IPS DF 4.7 (cell line): ENCODE data around the gene EPS8L2.
"Not testable (repeated sequence)": the region's sequence is repeated elsewhere in the genome, so short reads cannot be mapped to it uniquely, and the experiment has no call there.

ENCODE experiments used
- DNase-seq: peaks from one replicate; pipeline ENCODE4 v3.0.0-alpha.2; 2013; ENCODE audit warnings: low spot score; ENCODE audit errors: extremely low read depth

The EPS8L2 gene

DNA sequence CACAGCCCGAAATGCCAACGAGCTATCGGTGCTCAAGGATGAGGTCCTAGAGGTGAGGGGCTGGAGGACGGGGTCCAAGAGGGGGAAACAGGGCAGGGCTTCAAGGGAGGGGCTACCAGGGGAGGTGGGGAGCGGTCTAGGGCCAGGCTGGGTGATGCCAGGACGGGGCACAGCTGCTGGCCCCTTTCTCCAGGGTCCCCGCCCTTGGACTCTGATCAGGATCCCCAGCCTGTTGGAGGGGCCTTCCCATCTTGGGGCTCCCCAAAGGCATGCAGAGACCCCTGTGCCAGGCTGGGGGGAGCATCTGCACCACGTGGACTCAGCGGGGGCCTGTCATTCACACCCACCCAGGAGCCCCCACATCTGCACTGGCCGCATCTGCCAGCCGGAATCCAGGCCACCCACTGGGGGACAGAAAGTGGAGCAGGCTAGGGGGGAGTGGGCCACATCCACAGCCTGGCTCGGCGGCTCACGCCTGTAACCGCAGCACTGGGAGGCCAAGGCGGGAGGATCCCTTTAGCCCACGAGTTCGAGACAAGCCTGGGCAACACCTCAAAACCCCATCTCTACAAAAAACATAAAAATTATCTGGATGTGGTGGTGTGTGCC lies 18.9 kb downstream of the EPS8L2 start:
- no peak for DNase-seq

DNA sequence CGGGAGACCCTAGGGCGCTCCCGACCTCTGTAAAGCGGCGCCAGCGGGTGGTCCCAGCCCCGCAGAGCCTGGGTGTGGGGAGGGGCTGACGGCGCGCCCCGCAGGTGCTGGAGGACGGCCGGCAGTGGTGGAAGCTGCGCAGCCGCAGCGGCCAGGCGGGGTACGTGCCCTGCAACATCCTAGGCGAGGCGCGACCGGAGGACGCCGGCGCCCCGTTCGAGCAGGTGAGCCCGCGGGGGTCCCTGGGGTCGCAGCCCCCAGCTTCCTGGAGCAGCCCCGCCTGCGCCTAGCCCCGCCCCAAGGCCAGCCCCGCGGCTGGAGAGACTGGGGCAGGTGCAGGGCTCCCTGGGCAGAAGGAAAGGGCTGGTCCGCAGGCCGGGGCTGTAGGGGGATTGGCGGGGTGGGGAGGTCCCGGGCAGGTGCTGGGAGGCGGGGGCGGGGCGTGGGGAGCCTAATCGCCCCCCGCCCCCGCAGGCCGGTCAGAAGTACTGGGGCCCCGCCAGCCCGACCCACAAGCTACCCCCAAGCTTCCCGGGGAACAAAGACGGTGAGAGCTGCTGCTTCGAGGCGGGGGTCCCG lies 19.7 kb downstream of the EPS8L2 start:
- no peak for DNase-seq

- DNase-seq: no peak
Measured at GRCh38 chr11:726278-727220, 20.5 kb downstream of the EPS8L2 start.

GRCh38 chr11:727281-727701 lies 21.3 kb downstream of the EPS8L2 start:
- no peak for DNase-seq

DNA sequence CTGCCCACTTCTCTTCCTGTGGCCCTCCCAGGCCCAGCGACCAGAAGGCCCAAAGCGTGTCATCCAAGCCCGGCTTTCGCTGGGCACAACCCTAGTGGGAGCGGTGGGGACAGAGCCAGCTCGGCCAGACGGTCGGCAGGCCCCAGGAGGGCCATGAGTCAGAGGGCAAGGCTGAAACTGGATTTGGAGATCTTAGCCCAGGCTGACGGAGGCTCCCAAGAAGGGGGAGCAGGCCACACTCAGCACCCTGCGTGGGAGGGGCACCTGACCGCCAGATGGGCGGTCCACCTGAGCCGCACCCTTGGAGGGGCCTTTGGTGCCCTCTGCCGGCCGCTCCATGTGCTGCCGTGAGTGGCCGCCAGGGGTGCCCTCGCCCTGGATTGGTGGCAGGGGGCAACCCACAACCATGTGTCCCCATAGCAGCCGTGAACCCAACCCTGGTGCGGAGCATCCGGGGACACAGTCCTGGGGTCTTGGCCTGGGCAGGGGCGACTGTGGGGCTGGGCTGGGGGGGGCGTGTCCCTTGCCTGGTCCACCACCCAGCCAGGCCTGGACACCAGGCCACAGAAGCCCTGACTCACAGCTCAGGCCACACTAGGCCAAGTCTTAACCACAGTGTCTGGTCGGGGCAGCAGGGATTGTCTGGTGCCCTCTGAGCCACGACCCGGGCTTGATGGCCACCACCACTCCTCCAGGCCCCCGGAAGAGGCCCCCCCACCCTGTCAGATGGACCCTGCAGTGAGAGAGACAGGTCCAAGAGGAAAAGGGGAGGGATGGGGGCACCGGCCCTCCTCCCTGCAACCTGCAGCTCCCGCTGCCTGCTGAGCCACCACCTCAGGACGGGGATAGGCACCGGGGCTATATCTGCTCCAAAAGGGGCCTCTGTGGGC lies 22.1 kb downstream of the EPS8L2 start:
- DNase-seq: no peak

- no peak for DNase-seq
Measured at GRCh38 chr11:728901-729491, 23.0 kb downstream of the EPS8L2 start.

GRCh38 chr11:729492-730074 lies 23.6 kb downstream of the EPS8L2 start:
- DNase-seq: no peak

DNA sequence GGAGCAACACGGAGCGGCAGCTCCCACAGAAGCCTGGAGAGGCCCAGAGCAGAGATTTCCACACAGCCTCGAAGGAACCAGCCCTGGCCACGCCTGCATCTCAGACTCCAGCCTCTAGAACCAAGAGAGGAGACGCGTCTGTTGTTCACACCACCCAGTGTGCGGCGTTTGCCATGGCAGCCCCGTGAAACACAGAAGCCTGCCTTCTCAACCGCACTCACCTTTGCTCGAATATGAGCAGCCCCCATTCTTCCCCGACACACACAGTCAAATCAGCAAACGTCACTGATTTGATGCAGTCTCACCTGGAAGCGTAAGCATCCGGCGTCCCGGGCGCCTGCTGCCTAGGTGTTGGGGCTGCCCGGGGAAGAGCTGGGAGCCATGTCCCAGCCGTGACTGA lies 27.0 kb downstream of the EPS8L2 start:
- DNase-seq: no peak

- not testable (repeated sequence) for DNase-seq
Measured at GRCh38 chr11:734541-734940, 28.5 kb downstream of the EPS8L2 start.

- DNase-seq: no peak
Measured at GRCh38 chr11:737366-737765, 31.3 kb downstream of the EPS8L2 start.

DNA sequence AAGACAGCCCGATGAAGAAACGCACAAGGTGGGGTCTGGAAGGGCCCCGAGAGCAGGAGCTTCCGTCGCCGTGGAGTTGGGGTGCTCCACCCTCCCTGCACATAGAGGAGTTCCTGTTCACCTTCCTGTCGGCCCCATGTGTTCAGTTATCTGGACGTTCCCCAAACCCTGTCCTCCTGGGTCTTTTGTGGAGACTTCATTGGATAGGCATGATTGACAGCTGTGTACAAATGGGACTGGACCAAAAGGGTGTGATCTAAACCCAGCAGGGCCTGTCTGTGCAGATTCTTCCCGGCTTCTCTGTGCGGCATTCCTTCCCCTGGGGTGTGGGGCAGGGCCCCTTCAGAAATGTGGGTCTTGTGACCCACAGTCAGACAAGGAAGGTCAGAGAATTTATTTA lies 31.9 kb downstream of the EPS8L2 start:
- not testable (repeated sequence) for DNase-seq

GRCh38 chr11:742156-742546 lies 36.1 kb downstream of the EPS8L2 start:
- no peak for DNase-seq

DNA sequence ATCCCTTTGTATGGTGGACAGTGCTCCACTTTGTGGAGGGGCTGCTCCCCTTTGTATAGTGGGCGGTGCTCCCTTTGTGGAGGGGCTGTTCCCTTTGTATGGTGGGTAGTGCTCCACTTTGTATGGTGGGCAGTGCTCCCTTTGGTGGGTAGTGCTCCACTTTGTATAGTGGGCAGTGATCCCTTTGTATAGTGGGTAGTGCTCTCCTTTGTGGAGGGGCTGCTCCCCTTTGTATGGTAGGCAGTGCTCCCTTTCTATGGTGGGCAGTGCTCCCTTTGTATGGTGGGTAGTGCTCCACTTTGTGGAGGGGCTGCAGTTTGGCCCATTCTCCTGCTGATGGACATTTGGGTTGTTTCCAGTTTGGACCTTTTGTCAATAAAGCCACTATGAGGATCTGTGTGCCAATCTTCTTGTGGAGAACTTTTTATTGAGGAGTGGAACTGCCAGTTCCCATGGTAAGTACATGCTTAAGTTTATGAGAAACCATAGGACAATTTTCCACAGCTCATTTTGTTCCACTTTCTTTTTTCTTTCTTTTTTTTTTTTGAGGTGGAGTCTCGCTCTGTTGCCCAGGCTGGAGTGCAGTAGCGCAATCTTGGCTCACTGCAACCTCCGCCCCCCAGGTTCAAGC lies 36.7 kb downstream of the EPS8L2 start:
- no peak for DNase-seq

DNA sequence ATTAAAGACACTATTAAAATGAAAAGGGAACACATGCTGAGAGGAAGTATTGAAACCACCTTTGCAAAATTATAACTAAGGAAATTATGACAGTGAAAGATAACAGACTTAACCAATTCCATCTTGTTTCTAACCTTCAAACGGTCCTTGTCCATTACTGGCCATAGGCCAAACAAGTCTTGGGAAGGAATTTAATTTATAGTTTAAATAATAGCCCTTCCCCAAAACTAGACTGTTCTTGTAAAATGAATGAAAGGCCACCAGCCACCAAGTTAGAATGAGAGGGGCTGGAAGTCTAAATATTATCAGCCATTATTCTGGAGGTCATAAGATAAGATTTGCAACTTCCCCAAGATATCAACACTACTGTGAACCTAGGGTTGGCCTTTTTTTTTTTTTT lies 39.4 kb downstream of the EPS8L2 start:
- no peak for DNase-seq

GRCh38 chr11:746289-747157 lies 40.5 kb downstream of the EPS8L2 start:
- DNase-seq: no peak

DNA sequence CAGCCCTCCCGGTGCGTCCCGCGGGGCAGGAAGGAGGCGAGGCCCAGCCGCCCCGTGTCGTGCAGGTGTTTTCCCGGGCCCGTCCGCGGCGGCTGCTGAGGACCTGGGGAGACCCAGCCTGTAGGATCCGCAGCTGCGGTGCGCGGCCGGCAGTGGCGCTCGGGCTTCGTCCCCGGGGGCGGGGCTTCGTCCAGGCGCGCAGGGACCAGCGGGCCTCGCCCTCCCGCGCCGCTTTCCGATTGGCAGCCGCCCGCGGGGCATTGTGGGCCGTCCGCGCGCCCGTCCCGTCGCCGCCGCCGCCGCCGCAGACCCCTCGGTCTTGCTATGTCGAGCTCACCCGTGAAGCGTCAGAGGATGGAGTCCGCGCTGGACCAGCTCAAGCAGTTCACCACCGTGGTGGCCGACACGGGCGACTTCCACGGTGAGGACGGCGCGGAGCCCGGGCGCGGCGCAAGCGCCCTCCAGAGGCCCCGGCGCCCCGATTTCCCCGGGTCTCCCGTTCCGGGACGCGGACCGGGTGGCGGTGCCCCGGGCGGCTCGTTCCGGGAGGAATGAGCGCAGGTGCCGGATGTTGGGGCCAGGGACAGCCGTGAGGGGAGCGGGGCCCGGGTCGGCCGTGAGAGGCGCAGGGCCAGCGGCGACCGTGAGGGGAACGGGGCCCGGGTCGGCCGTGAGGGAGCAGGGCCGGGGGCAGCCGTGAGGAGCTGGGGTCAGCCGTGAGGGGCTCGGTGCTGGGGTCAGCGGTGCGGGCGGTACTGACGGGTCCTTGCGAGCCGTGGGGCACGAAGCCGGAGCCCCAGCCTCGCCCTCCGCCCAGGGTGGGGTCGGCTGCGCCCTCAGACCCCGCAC lies 41.4 kb downstream of the EPS8L2 start, which contains the start of gene TALDO1:
Gene TALDO1 (plus strand): TSS at position 307 of the 849 bp plus-strand sequence. CDS start 18 bp downstream, at position 325.
- no peak for DNase-seq

DNA sequence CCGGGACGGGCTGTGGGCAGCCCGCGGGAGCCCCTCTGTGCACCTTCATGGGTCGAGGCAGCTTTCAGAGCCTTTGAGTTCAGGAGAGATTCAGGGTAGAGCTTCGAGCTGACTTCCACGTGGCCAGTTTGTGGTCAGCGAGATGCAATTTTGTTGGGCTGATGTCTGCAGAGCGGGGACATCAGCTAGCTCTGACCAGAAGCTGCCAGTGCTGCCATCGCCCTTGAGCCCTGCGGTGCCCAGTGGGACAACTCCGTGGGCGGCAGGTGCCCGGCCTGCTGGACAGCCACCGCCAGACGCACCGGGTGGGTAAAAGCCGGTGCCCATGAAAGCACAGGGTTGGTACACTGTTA lies 42.0 kb downstream of the EPS8L2 start:
- no peak for DNase-seq

DNA sequence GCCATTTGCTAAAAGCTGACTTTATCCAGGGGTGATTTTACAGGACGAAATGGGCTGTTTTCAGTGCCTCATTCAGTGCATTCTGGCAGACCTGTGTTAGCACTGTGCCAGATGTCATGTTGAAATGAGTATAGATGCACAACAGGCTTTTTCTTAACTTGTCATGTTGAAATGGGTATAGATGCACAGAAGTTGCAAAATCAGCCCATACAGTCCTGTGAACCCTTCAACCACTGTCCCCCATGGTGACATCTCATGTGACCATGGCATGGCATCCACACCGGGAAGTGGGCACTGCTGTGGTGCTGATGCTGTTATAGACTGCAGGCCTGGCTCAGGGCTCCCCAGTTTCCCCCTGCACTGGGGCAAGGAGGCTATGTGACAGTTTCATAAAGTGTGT lies 43.7 kb downstream of the EPS8L2 start:
- no peak for DNase-seq
